Fibroblast of villous mesenchyme (primary cell): ENCODE results near the gene PACS1. TPM values are rescaled to one million over a fixed set of nuclear protein-coding genes. Genes with fewer than 3 reads are reported as not detected.

Experiments
- DNase-seq: peaks from one replicate; pipeline ENCODE4 v3.0.0-alpha.2; 2010; ENCODE audit warnings: low read depth
- H3K4me3 ChIP-seq: 2 replicates; pipeline ENCODE4 v1.5.1; 2011; ENCODE audit warnings: low read depth, mild to moderate bottlenecking, low read length
- total RNA-seq: library from RNA; depleted of rRNA; stranded (reverse); fragments of >200 nt; gene quantifications from 2 replicates; pipeline ENCODE4 v1.2.3, GENCODE V29; 2012
- TF ChIP-seq, protein P1 (sequence below): IDR thresholded peaks from 2 replicates; pipeline ENCODE4 v1.5.1; 2012; ENCODE audit warnings: low read depth, mild to moderate bottlenecking, low read length; ENCODE audit not compliant: insufficient read depth

Gene PACS1
- total RNA-seq, 1 donor = 36.7 TPM

DNA sequence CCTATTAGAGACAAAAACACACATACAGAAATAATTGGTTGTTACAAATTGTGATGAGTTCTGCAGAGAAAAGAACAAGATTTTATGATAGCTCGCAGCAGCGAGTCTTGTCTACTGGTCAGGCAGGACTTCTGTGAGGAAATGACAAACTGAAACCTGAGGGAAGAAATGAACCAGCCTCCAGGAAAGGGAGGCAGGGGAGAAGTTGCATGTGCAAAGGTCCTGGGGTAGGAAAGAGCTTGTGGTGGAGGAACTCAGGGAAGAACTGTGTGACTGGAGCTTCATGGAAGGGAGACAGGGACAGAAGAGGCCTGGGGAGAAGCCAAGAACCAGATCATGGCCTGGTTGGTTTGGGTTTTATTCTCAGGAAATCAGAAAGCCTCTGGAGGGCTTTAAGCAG lies 189.2 kb downstream of the PACS1 start:
- no peak overlapping the region for H3K4me3 ChIP-seq
- TF ChIP-seq, protein P1, sequence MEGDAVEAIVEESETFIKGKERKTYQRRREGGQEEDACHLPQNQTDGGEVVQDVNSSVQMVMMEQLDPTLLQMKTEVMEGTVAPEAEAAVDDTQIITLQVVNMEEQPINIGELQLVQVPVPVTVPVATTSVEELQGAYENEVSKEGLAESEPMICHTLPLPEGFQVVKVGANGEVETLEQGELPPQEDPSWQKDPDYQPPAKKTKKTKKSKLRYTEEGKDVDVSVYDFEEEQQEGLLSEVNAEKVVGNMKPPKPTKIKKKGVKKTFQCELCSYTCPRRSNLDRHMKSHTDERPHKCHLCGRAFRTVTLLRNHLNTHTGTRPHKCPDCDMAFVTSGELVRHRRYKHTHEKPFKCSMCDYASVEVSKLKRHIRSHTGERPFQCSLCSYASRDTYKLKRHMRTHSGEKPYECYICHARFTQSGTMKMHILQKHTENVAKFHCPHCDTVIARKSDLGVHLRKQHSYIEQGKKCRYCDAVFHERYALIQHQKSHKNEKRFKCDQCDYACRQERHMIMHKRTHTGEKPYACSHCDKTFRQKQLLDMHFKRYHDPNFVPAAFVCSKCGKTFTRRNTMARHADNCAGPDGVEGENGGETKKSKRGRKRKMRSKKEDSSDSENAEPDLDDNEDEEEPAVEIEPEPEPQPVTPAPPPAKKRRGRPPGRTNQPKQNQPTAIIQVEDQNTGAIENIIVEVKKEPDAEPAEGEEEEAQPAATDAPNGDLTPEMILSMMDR = no peak
- DNase-seq = no peak

DNA sequence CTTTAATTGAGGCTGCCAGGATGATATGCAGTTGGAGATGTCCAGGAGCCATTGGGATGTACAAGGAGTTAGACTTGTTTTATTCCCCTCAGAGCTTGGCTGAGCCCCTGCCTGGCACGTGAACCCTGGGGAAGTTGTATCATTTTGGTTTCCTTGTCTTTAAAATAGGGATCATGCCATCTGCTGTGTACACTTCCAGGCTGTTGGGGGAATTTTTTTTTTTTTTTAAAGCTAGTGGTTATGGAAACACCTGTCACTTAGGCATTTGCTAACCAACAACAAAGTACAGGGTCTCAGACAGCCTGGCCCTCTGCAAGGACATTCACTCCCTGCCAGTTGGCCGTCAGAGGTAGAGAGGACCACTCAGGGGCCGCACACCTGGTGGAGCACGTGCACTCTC lies 189.9 kb downstream of the PACS1 start:
- no peak for DNase-seq
- H3K4me3 ChIP-seq = no peak overlapping the region
- TF ChIP-seq, protein P1 = no peak

DNA sequence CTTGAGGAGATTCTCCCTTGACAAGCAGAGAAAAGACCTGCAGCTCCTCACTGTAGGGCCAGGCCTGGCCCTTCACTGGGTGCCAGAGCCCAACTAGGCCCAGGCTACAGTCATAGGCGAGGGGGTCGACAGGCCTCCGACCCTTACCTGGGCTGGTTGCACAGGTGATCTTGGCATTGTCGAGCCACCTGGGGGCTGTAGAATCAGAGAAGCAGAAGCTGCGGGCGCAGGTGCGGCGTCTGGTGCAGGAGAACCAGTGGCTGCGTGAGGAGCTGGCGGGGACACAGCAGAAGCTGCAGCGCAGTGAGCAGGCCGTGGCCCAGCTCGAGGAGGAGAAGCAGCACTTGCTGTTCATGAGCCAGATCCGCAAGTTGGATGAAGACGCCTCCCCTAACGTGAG lies 191.5 kb downstream of the PACS1 start:
- TF ChIP-seq, protein P1 = no peak
- H3K4me3 ChIP-seq = no peak overlapping the region
- no peak for DNase-seq

DNA sequence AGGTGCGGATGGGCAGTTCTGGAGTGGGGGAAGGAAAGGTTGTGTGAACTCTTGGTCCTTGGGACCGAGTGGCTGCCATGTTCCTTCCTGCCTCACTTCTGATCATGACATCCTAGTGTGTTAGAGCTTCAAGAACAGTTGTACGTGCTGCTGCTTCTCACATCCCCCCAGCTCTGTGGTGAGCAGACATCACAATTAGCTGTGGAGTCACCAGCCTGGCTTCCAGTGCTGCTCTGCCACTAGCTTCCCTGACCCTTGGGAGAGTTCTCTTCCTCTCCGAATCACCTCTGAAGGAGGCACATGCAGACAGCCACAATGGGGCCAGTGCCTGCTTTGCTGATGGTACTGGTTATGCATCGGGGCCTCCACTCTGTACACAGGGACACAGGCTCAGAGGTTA lies 192.1 kb downstream of the PACS1 start:
- no peak overlapping the region for H3K4me3 ChIP-seq
- DNase-seq = no peak
- TF ChIP-seq, protein P1 = no peak

DNA sequence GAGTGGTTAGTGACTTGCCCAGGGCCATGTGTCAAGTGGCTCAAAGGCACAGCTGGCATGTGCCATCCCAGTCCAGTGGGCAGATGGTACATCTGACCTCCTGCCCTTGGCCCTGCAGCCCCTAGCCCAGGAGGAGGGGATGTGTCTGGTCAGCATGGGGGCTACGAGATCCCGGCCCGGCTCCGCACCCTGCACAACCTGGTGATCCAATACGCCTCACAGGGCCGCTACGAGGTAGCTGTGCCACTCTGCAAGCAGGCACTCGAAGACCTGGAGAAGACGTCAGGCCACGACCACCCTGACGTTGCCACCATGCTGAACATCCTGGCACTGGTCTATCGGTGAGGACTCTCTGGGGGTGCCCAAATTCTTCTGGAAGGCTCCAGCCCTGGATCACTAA lies 192.6 kb downstream of the PACS1 start:
- H3K4me3 ChIP-seq = no peak overlapping the region
- TF ChIP-seq, protein P1 = no peak
- no peak for DNase-seq

DNA sequence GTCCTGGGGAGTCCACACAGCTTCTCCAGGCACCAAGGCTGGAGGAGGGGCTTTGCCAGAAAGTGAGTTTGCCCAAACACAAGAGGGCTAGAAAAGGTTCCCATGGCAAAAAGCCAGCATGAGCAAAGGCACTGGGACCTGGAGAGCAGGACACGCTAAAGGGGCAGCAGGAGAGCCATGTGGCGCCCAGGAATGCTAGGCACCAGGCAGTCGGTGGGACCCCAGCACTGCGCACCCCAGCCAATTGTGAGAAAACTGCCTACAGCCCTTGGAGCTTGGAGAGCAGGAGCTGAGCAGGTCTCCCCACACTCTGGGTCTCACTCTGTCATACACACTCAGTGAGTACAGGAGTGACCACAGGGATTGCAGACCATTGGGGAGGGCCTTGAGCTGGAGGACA lies 193.2 kb downstream of the PACS1 start:
- DNase-seq = no peak
- no peak overlapping the region for H3K4me3 ChIP-seq
- TF ChIP-seq, protein P1 = no peak

- no peak overlapping the region for H3K4me3 ChIP-seq
- DNase-seq = no peak
- TF ChIP-seq, protein P1 = no peak
Observed at GRCh38 chr11:66263785-66264184, 193.7 kb downstream of the PACS1 start.
